HepG2 (cell line): ENCODE results near the gene AGBL1. TPM values are rescaled to one million over a fixed set of nuclear protein-coding genes. Genes with fewer than 3 reads are reported as not detected.
A peak's percentile ranks its signal among the peaks of the same experiment; 100 is the strongest.

Experiments
- CTCF ChIP-seq: sonication (generic); formaldehyde crosslinking; IDR thresholded peaks from 2 replicates; pipeline ENCODE4 v1.5.0; 2020; ENCODE audit warnings: mild to moderate bottlenecking, missing genetic modification reagents, moderate library complexity
- FOSL1 ChIP-seq: sonication (generic); formaldehyde crosslinking; IDR thresholded peaks from 2 replicates; pipeline ENCODE4 v1.9.0; 2021; ENCODE audit warnings: missing genetic modification reagents, borderline replicate concordance
- HINFP ChIP-seq: sonication (generic); formaldehyde crosslinking; IDR thresholded peaks from 2 replicates; pipeline ENCODE4 v1.4.0; 2020; ENCODE audit warnings: low read depth, mild to moderate bottlenecking, missing genetic modification reagents
- KMT2B ChIP-seq: IDR thresholded peaks from 2 replicates; pipeline ENCODE4 v1.6.1; 2016; ENCODE audit warnings: missing genetic modification reagents, missing compliant biosample characterization
- MYNN ChIP-seq: sonication (generic); formaldehyde crosslinking; IDR thresholded peaks from 2 replicates; pipeline ENCODE4 v1.4.0; 2020; ENCODE audit warnings: mild to moderate bottlenecking, low read depth, missing genetic modification reagents
- MYPOP ChIP-seq: sonication (generic); formaldehyde crosslinking; IDR thresholded peaks from 2 replicates; pipeline ENCODE4 v1.8.1; 2023; ENCODE audit warnings: mild to moderate bottlenecking, moderate library complexity, missing genetic modification reagents
- NR2F6 ChIP-seq, 2 experiments: IDR thresholded peaks; 2 replicates each; pipeline ENCODE4 v1.6.1; 2016; ENCODE audit warnings: antibody characterized with exemption in 1 of 2, mild to moderate bottlenecking in 1 of 2
- PHF8 ChIP-seq: sonication (generic); formaldehyde crosslinking; IDR thresholded peaks from 2 replicates; pipeline ENCODE4 v1.5.0; 2020; ENCODE audit warnings: missing genetic modification reagents
- SAP130 ChIP-seq: IDR thresholded peaks from 2 replicates; pipeline ENCODE4 v1.6.1; 2016; ENCODE audit warnings: low read depth
- SCMH1 ChIP-seq: sonication (generic); formaldehyde crosslinking; IDR thresholded peaks from 2 replicates; pipeline ENCODE4 v1.9.0; 2021; ENCODE audit warnings: missing genetic modification reagents, mild to moderate bottlenecking, borderline replicate concordance
- SMC3 ChIP-seq: IDR thresholded peaks from 2 replicates; pipeline ENCODE4 v1.6.1; 2011; ENCODE audit warnings: low read length, improper control_type of control experiment
- STAG1 ChIP-seq: sonication (generic); formaldehyde crosslinking; IDR thresholded peaks from 2 replicates; pipeline ENCODE4 v1.4.0; 2020; ENCODE audit warnings: missing genetic modification reagents
- THRA ChIP-seq: sonication (generic); formaldehyde crosslinking; IDR thresholded peaks from 2 replicates; pipeline ENCODE4 v1.4.0; 2020; ENCODE audit warnings: missing genetic modification reagents, borderline replicate concordance
- TRIM24 ChIP-seq: sonication (generic); formaldehyde crosslinking; IDR thresholded peaks from 2 replicates; pipeline ENCODE4 v1.8.0; 2022; ENCODE audit warnings: mild to moderate bottlenecking, missing genetic modification reagents
- XRCC5 ChIP-seq: fragments of 200-400 bp; formaldehyde crosslinking; optimal IDR thresholded peaks from 2 replicates; pipeline ENCODE3; 2017; ENCODE audit warnings: mild to moderate bottlenecking, low read length
- ZNF232 ChIP-seq: sonication (generic); formaldehyde crosslinking; IDR thresholded peaks from 2 replicates; pipeline ENCODE4 v1.4.0; 2020; ENCODE audit warnings: missing genetic modification reagents, borderline replicate concordance
- ZNF547 ChIP-seq: sonication (generic); formaldehyde crosslinking; IDR thresholded peaks from 2 replicates; pipeline ENCODE4 v1.5.1; 2020; ENCODE audit warnings: mild to moderate bottlenecking, missing genetic modification reagents
- ZNF549 ChIP-seq: sonication (generic); formaldehyde crosslinking; IDR thresholded peaks from 2 replicates; pipeline ENCODE4 v1.5.0; 2020; ENCODE audit warnings: missing genetic modification reagents
- ZNF652 ChIP-seq: IDR thresholded peaks from 2 replicates; pipeline ENCODE4 v1.6.1; 2016; ENCODE audit warnings: low read depth, borderline replicate concordance
- polyA plus RNA-seq, 8 experiments: library from polyadenylated mRNA; depleted of rRNA in 3 of 8; stranded (reverse) in 7 of 8; unstranded in 1 of 8; fragments of >200 nt; fragmentation: Illumina TruSeq in 4 of 8; extraction: Trizol in 4 of 8; gene quantifications; 2 replicates each; pipeline versions ENCODE4 v1.2.1 to v1.2.3, GENCODE V29; 2011 to 2016; ENCODE audit warnings: low read depth in 4 of 8, missing spikeins in 1 of 8, mixed read lengths in 1 of 8; ENCODE audit not compliant: insufficient read depth in 1 of 8
- total RNA-seq, 5 experiments: library from RNA; depleted of rRNA; stranded (reverse); fragments of >200 nt; fragmentation: Illumina TruSeq; extraction: Trizol; gene quantifications; 2 replicates each; pipeline ENCODE4 v1.2.3, GENCODE V29; 2016; ENCODE audit warnings: low read depth in 1 of 5
- TF ChIP-seq, protein P1 (sequence below): sonication (generic); formaldehyde crosslinking; conservative IDR thresholded peaks from 2 replicates; pipeline ENCODE4 v1.4.0; 2020; ENCODE audit warnings: missing genetic modification reagents
- TF ChIP-seq, protein P2 (sequence below): sonication (generic); formaldehyde crosslinking; IDR thresholded peaks from 2 replicates; pipeline ENCODE4 v1.5.0; 2020; ENCODE audit warnings: missing genetic modification reagents

AGBL1 gene
- total and polyA plus RNA-seq, 2 of the 13 experiments (the other 11 are each of a cell fraction or from before 2014, with no cell fraction given): 0.01 TPM; not detected in 1

DNA sequence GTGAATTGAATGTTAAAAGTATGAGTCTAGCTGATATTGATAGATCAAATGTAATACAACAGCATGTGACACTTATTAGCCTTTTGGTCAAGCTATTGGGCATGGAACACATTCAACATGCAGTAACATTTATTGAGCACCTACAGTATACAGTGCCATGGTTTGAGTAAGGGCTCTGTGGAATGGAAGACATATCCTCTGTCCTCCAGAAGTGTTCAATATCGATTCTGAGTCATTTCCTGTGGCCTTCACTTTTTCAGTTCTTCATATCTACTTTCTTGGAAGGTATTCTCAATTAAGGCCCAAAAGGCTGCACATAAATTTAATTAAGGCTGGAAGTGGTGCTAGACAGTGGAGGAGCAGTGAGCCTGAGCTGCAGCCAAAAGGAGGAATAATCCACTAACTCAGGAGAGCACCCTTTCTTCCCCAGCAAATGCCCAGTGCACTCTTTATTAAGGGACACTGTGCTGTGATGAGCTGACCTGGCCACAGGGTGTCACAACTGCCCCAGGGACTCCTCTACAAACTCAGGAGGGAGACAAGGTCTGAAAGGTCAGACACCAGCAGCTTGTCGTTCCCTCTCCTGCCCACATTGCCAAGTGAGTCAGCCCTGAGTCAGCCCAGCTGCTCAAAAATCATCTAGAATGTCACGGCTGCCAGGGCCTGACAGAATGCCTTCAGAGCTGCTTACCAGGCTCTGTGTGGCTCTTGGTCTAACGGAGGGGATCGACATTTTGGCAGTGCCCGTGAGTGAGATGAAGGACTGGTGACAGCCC, 544.8 kb downstream of the AGBL1 start (continued):
- TF ChIP-seq MYPOP (CRISPR knock-in tag) (no peak), NR2F6 (IDR thresholded peaks at IDR 0.05) (peak; percentile 70), NR2F6 (CRISPR knock-in tag; IDR thresholded peaks at IDR 0.05) (peak; percentile 86), FOSL1 (CRISPR knock-in tag) (0 out of 2 replicates have a peak, but pooled peaks have one; percentile 54), ZNF652 (peak; percentile 75), STAG1 (CRISPR knock-in tag) (peak; percentile 86), THRA (no peak), ZNF549 (CRISPR knock-in tag) (no peak), MYNN (CRISPR knock-in tag) (no peak), ZNF232 (CRISPR knock-in tag) (no peak), HINFP (CRISPR knock-in tag) (no peak), SAP130 (CRISPR knock-in tag) (0 out of 2 replicates have a peak, but pooled peaks have one; percentile 37), KMT2B (no peak), SMC3 (peak; percentile 83), PHF8 (no peak), ZNF547 (no peak), XRCC5 (peak; percentile 55), TRIM24 (CRISPR knock-in tag) (no peak), SCMH1 (CRISPR knock-in tag) (no peak), CTCF (CRISPR knock-in tag) (peak; percentile 78)
- TF ChIP-seq, protein P1, sequence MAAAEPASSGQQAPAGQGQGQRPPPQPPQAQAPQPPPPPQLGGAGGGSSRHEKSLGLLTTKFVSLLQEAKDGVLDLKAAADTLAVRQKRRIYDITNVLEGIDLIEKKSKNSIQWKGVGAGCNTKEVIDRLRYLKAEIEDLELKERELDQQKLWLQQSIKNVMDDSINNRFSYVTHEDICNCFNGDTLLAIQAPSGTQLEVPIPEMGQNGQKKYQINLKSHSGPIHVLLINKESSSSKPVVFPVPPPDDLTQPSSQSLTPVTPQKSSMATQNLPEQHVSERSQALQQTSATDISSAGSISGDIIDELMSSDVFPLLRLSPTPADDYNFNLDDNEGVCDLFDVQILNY (CRISPR knock-in tag): no peak
- TF ChIP-seq, protein P2, sequence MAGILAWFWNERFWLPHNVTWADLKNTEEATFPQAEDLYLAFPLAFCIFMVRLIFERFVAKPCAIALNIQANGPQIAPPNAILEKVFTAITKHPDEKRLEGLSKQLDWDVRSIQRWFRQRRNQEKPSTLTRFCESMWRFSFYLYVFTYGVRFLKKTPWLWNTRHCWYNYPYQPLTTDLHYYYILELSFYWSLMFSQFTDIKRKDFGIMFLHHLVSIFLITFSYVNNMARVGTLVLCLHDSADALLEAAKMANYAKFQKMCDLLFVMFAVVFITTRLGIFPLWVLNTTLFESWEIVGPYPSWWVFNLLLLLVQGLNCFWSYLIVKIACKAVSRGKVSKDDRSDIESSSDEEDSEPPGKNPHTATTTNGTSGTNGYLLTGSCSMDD (CRISPR knock-in tag): no peak
